NCI-H2196 (cell line): ENCODE measurements around the gene SMIM22.

Experiments used
- DNase-seq: peaks from one replicate; lab custom pipeline; 2025; ENCODE audit not compliant: unreplicated experiment; lab: John Stamatoyannopoulos, UW

Gene SMIM22

GRCh38 chr16:4814542-4815173, 19.5 kb downstream of the SMIM22 start:
- no peak for DNase-seq

- no peak for DNase-seq
Observed at GRCh38 chr16:4820652-4821051, 25.5 kb downstream of the SMIM22 start.

GRCh38 chr16:4825196-4825595, 30.0 kb downstream of the SMIM22 start:
- no peak for DNase-seq

- no peak for DNase-seq
Observed at GRCh38 chr16:4826526-4826925, 31.4 kb downstream of the SMIM22 start.

GRCh38 chr16:4826980-4827379, 31.8 kb downstream of the SMIM22 start:
- no peak for DNase-seq

- DNase-seq, result no peak
Observed at GRCh38 chr16:4828567-4829321, 33.6 kb downstream of the SMIM22 start.

- no peak for DNase-seq
Observed at GRCh38 chr16:4830408-4830807, 35.2 kb downstream of the SMIM22 start.

GRCh38 chr16:4831616-4832015, 36.4 kb downstream of the SMIM22 start:
- no peak for DNase-seq

- DNase-seq, result no peak
Observed at GRCh38 chr16:4832698-4833343, 37.7 kb downstream of the SMIM22 start.

GRCh38 chr16:4833584-4833983, 38.4 kb downstream of the SMIM22 start:
- no peak for DNase-seq

GRCh38 chr16:4836727-4837126, 41.6 kb downstream of the SMIM22 start:
- DNase-seq, result no peak

GRCh38 chr16:4837733-4838501, 42.7 kb downstream of the SMIM22 start:
- no peak for DNase-seq

- DNase-seq, result no peak
Observed at GRCh38 chr16:4839942-4840341, 44.8 kb downstream of the SMIM22 start.

- no peak for DNase-seq
Observed at GRCh38 chr16:4840984-4841383, 45.8 kb downstream of the SMIM22 start.
